MM.1S (cell line): ENCODE results near the gene CHSY3.

Experiments
- DNase-seq: peaks from one replicate; pipeline ENCODE4 v3.0.0-alpha.2; 2015
- H2AFZ ChIP-seq: fragments of 300-600 bp; sonication (generic); 2 replicates; pipeline ENCODE4 v1.6.0; 2016; ENCODE audit warnings: antibody characterized with exemption, low read length
- H3F3A ChIP-seq: fragments of 300-600 bp; sonication (generic); 2 replicates; pipeline ENCODE4 v1.6.1; 2016; ENCODE audit warnings: mild to moderate bottlenecking, antibody characterized with exemption, low read length, moderate library complexity, mixed read lengths; ENCODE audit not compliant: insufficient read depth
- H3K27ac ChIP-seq: fragments of 300-600 bp; sonication (generic); 2 replicates; pipeline ENCODE4 v1.5.1; 2016; ENCODE audit warnings: mild to moderate bottlenecking, low read length
- H3K27me3 ChIP-seq: fragments of 300-600 bp; sonication (generic); replicated peaks from 2 replicates; pipeline ENCODE4 v1.6.0; 2016; ENCODE audit warnings: low read length; ENCODE audit not compliant: insufficient read depth
- H3K36me3 ChIP-seq: fragments of 300-600 bp; sonication (generic); replicated peaks from 2 replicates; pipeline ENCODE4 v1.6.1; 2016; ENCODE audit warnings: mild to moderate bottlenecking, low read length, mixed read lengths; ENCODE audit not compliant: insufficient read depth
- H3K4me1 ChIP-seq: fragments of 300-600 bp; sonication (generic); 2 replicates; pipeline ENCODE4 v1.6.1; 2016; ENCODE audit warnings: low read length, mixed read lengths
- H3K4me2 ChIP-seq: fragments of 300-600 bp; sonication (generic); 2 replicates; pipeline ENCODE4 v1.6.0; 2016; ENCODE audit warnings: low read depth, low read length
- H3K4me3 ChIP-seq: fragments of 300-600 bp; sonication (generic); 2 replicates; pipeline ENCODE4 v1.5.1; 2016; ENCODE audit warnings: low read length, mixed read lengths
- H3K79me2 ChIP-seq: fragments of 300-600 bp; sonication (generic); 2 replicates; pipeline ENCODE4 v1.6.1; 2016; ENCODE audit warnings: mixed run types, low read length, mixed read lengths
- H3K9ac ChIP-seq: fragments of 300-600 bp; sonication (generic); 2 replicates; pipeline ENCODE4 v1.6.1; 2016; ENCODE audit warnings: low read length, mixed read lengths
- H3K9me2 ChIP-seq: fragments of 300-600 bp; sonication (generic); replicated peaks from 2 replicates; pipeline ENCODE4 v1.6.1; 2016; ENCODE audit warnings: mild to moderate bottlenecking, low read length, mixed read lengths; ENCODE audit not compliant: insufficient read depth
- H3K9me3 ChIP-seq: fragments of 300-600 bp; sonication (generic); replicated peaks from 2 replicates; pipeline ENCODE4 v1.6.1; 2016; ENCODE audit warnings: mild to moderate bottlenecking, low read length, mixed read lengths; ENCODE audit not compliant: insufficient read depth
- H4K20me1 ChIP-seq: fragments of 300-600 bp; sonication (generic); 2 replicates; pipeline ENCODE4 v1.6.1; 2016; ENCODE audit warnings: mild to moderate bottlenecking, low read length, moderate library complexity, mixed read lengths; ENCODE audit not compliant: insufficient read depth
- EZH2 ChIP-seq: fragments of 300-600 bp; sonication (generic); optimal IDR thresholded peaks from 2 replicates; pipeline ENCODE3; 2017; ENCODE audit warnings: low read depth, mild to moderate bottlenecking, antibody characterized with exemption, low read length, mixed read lengths
- EZH2phosphoT487 ChIP-seq: fragments of 300-600 bp; sonication (generic); IDR thresholded peaks from 2 replicates; pipeline ENCODE4 v1.6.1; 2018; ENCODE audit warnings: antibody characterized with exemption, low read length
- TF ChIP-seq, protein P1 (sequence below): fragments of 300-600 bp; sonication (generic); IDR thresholded peaks from 2 replicates; pipeline ENCODE4 v1.5.1; 2016; ENCODE audit warnings: antibody characterized with exemption, low read length, mixed read lengths

The CHSY3 gene

DNA sequence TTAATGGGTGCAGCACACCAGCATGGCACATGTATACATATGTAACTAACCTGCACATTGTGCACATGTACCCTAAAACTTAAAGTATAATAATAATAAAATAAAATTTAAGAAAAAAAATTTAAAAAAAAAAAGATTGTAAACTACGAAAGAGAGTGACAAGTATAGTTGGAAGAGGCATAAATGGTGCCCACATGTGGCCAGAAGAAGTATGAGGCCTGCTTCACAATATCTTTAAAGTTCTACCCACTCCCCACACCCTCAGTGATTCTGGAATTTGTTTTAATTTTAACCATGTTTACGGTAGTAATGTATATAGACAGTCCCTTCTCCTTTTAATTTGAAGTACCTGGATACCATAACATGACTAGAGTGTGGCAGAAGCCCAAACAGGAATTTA lies 172.7 kb downstream of the CHSY3 start:
- no peaks in the 10 kb centered on the region for H3K4me1 ChIP-seq
- no peaks in the 10 kb centered on the region for H3K27me3 ChIP-seq
- H3K9ac ChIP-seq = no peak overlapping the region
- H3K4me3 ChIP-seq = no peak overlapping the region
- TF ChIP-seq, protein P1, sequence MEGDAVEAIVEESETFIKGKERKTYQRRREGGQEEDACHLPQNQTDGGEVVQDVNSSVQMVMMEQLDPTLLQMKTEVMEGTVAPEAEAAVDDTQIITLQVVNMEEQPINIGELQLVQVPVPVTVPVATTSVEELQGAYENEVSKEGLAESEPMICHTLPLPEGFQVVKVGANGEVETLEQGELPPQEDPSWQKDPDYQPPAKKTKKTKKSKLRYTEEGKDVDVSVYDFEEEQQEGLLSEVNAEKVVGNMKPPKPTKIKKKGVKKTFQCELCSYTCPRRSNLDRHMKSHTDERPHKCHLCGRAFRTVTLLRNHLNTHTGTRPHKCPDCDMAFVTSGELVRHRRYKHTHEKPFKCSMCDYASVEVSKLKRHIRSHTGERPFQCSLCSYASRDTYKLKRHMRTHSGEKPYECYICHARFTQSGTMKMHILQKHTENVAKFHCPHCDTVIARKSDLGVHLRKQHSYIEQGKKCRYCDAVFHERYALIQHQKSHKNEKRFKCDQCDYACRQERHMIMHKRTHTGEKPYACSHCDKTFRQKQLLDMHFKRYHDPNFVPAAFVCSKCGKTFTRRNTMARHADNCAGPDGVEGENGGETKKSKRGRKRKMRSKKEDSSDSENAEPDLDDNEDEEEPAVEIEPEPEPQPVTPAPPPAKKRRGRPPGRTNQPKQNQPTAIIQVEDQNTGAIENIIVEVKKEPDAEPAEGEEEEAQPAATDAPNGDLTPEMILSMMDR = no peak
- TF ChIP-seq EZH2 = no peak
- no peak for TF ChIP-seq EZH2phosphoT487
- no peak overlapping the region for H2AFZ ChIP-seq
- H3K9me3 ChIP-seq = no peaks in the 10 kb centered on the region
- H3K27ac ChIP-seq = no peak overlapping the region
- H3K79me2 ChIP-seq = no peaks in the 10 kb centered on the region
- no peaks in the 10 kb centered on the region for H3K36me3 ChIP-seq
- H4K20me1 ChIP-seq = no peaks in the 10 kb centered on the region
- no peak overlapping the region for H3K4me2 ChIP-seq
- H3F3A ChIP-seq = no peaks in the 10 kb centered on the region
- no peak for DNase-seq
- H3K9me2 ChIP-seq = no peaks in the 10 kb centered on the region

DNA sequence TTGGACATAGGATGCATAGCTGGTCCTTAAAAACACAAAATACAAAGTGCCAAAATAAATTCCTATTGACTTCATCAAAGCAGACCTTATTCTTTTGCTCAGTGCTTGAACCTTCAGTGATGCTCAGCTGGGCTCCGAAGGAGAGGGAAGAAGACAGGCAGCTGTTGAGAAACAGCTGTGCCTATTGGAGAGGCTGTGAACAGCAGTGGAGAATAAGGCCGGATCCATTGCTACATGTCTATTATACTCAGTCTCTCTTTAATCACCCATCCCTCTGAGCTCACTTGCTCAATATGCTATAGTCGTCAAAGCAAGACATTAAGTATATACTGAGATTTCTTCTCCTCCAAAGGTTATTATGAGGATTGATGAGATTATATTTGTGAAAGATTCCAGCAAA lies 174.4 kb downstream of the CHSY3 start:
- no peaks in the 10 kb centered on the region for H4K20me1 ChIP-seq
- no peak overlapping the region for H3K9ac ChIP-seq
- TF ChIP-seq, protein P1 = no peak
- TF ChIP-seq EZH2 (no peak), EZH2phosphoT487 (no peak)
- H3K4me1 ChIP-seq = no peaks in the 10 kb centered on the region
- H3K4me2 ChIP-seq = no peak overlapping the region
- H3K4me3 ChIP-seq = no peak overlapping the region
- no peaks in the 10 kb centered on the region for H3K9me2 ChIP-seq
- H3K27ac ChIP-seq = no peak overlapping the region
- no peak for DNase-seq
- H3K36me3 ChIP-seq = no peaks in the 10 kb centered on the region
- no peaks in the 10 kb centered on the region for H3K9me3 ChIP-seq
- H3F3A ChIP-seq = no peaks in the 10 kb centered on the region
- no peaks in the 10 kb centered on the region for H3K79me2 ChIP-seq
- no peaks in the 10 kb centered on the region for H3K27me3 ChIP-seq
- H2AFZ ChIP-seq = no peak overlapping the region

DNA sequence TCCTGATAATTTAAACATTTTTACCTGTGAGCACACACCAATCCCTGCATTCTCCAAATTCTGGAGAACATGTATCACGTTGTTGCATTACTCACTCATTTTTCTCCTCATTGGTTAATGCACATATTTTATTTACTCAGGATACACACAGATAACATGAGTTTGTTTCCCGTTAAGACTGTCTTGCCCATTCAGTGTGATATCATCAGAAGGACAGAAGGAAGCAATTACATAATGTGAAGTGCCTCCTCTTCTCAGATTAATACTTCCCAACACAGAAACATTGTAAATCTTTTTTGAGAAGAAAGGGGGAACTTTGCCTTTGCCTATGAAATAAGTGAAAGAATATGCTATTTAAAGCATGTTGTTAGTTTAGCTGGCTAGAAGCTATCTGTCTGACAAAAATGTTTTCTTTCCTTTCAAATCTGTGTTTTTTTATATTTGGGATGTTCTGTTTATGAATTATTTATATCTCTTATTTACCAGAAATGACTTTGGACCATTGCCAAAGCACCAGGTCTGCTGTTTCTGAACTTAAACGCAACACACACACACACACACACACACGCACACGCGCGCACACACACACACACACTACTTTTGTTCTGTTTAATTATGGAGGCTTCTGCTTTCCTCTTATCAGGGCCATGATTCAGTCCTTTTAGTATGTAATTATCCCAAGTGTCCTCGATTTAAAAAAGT lies 186.5 kb downstream of the CHSY3 start:
- Histone ChIP-seq H4K20me1 (no peaks in the 10 kb centered on the region), H3K4me1 (no peaks in the 10 kb centered on the region), H3K27me3 (no peaks in the 10 kb centered on the region), H3K4me3 (no peak overlapping the region), H3F3A (no peaks in the 10 kb centered on the region), H3K9me3 (no peaks in the 10 kb centered on the region), H3K79me2 (no peaks in the 10 kb centered on the region), H3K27ac (no peak overlapping the region), H3K9me2 (no peaks in the 10 kb centered on the region), H3K9ac (no peak overlapping the region), H2AFZ (no peak overlapping the region), H3K4me2 (no peak overlapping the region), H3K36me3 (no peaks in the 10 kb centered on the region)
- no peak for DNase-seq
- TF ChIP-seq EZH2phosphoT487 (no peak), EZH2 (no peak)
- TF ChIP-seq, protein P1 = no peak
